ENCODE measurements around the gene CCDC88C. TPM values are rescaled to one million over a fixed set of nuclear protein-coding genes. Genes with fewer than 3 reads are reported as not detected.

The CCDC88C gene
- polyA plus RNA-seq, 1 donor (not counting 4 experiments of a cell fraction or from before 2014, with no cell fraction given): 2.4 TPM

DNA sequence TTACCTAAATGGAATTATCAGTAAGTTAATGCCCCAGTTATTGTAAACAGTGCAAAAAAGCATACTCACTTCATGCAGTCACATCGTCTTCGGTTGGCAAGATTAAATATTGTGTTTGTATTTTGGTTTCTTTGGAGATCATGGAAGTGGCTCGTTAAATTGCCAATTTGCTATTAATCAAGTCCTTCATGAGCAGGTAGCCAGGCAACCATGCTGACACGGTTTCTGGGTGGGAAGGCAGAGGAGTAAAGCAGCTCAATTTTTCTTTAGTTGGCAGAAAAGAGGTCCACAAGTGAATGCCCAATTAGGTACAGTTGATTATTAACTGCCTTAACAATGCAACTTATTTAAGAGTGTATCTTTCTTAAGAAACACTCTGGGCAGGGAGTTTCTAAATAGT, 48.6 kb upstream of the CCDC88C start:
- no peaks in the 10 kb centered on the region for H3K9me3 ChIP-seq (ENCODE audit: control insufficient read depth, low read depth, low read length)
- H3K4me1 ChIP-seq (ENCODE audit: control insufficient read depth, extremely low read depth, insufficient read depth, low read length): no peaks in the 10 kb centered on the region
- TF ChIP-seq, protein P1, sequence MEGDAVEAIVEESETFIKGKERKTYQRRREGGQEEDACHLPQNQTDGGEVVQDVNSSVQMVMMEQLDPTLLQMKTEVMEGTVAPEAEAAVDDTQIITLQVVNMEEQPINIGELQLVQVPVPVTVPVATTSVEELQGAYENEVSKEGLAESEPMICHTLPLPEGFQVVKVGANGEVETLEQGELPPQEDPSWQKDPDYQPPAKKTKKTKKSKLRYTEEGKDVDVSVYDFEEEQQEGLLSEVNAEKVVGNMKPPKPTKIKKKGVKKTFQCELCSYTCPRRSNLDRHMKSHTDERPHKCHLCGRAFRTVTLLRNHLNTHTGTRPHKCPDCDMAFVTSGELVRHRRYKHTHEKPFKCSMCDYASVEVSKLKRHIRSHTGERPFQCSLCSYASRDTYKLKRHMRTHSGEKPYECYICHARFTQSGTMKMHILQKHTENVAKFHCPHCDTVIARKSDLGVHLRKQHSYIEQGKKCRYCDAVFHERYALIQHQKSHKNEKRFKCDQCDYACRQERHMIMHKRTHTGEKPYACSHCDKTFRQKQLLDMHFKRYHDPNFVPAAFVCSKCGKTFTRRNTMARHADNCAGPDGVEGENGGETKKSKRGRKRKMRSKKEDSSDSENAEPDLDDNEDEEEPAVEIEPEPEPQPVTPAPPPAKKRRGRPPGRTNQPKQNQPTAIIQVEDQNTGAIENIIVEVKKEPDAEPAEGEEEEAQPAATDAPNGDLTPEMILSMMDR (optimal IDR thresholded peaks at IDR 0.05 in 1 of 3, IDR thresholded peaks at IDR 0.05 in 1 of 3, conservative IDR thresholded peaks at IDR 0.05 in 1 of 3; ENCODE audit: extremely low read depth in 1 of 3, insufficient read depth in 2 of 3, low read length in 3 of 3): no peak
- TF ChIP-seq EZH2 (IDR thresholded peaks at IDR 0.05; ENCODE audit: low read length): no peak
- no peaks in the 10 kb centered on the region for H3K9me1 ChIP-seq (ENCODE audit: control insufficient read depth, extremely low read depth, insufficient read depth, low read length)
- no peak overlapping the region for H2AFZ ChIP-seq (ENCODE audit: control insufficient read depth, low read length)
- no peaks in the 10 kb centered on the region for H3K27me3 ChIP-seq (ENCODE audit: control insufficient read depth, extremely low read depth, insufficient read depth, low read length)
- no peak overlapping the region for H3K4me3 ChIP-seq (ENCODE audit: control insufficient read depth in 2 of 3, extremely low read depth in 1 of 3, insufficient read depth in 2 of 3, low read depth in 1 of 3, low read length in 3 of 3)
- no peak for FAIRE-seq
- no peaks in the 10 kb centered on the region for H4K20me1 ChIP-seq (ENCODE audit: control insufficient read depth, extremely low read depth, insufficient read depth, low read length)
- H3K27ac ChIP-seq (ENCODE audit: control insufficient read depth, insufficient read depth, low read length): no peak overlapping the region
- peaks cover 4% of the 10 kb centered on the region for H3K79me2 ChIP-seq (ENCODE audit: control insufficient read depth, insufficient read depth, low read length)
- peaks cover 14 to 17% of the 10 kb centered on the region in 2 experiments for H3K36me3 ChIP-seq (ENCODE audit: control insufficient read depth in 2 of 2, extremely low read depth in 1 of 2, insufficient read depth in 2 of 2, low read length in 2 of 2)
- no peak overlapping the region for H3K9ac ChIP-seq (ENCODE audit: control insufficient read depth, extremely low read depth, insufficient read depth, low read length)
- dilution Hi-C loops (cut with MboI; ENCODE audit: extremely low pct_ligation_motif_present, low sequenced_read_pairs): no loop called here
- no peak for DNase-seq (ENCODE audit: low read depth, low spot score)
- H3K4me2 ChIP-seq (ENCODE audit: control insufficient read depth, extremely low read depth, insufficient read depth, low read depth, low read length): no peak overlapping the region

DNA sequence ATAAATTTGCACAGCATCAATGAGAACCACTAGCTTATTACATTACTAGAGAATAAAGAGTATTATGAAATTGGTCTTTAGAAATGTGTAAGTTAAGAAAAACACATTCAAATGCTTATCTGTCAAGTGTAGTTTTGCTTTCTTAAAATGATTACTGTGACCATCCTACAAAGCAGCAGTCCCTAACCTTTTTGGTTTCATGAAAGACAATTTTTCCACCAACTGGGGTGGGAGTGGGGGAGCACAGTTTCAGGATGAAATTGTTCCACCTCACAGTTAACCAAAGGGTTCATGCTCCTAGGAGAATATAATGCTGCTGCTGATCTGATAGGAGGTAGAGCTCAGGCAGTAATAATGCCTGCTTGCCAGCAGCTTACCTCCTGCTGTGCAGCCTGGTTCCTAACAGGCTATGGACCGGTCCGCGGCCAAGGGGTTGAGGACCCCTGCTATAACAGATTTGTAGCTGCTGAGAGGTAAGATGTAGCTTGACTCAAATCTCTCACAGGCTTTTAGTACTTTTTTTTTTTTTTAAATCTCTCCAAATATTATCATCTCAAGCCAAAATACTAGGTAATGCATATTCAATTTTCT, 47.1 kb upstream of the CCDC88C start:
- no peaks in the 10 kb centered on the region for H3K9me3 ChIP-seq (ENCODE audit: control insufficient read depth, low read depth, low read length)
- no peaks in the 10 kb centered on the region for H3K4me1 ChIP-seq (ENCODE audit: control insufficient read depth, extremely low read depth, insufficient read depth, low read length)
- dilution Hi-C loops (cut with MboI; ENCODE audit: extremely low pct_ligation_motif_present, low sequenced_read_pairs): no loop called here
- H3K4me3 ChIP-seq (ENCODE audit: control insufficient read depth in 2 of 3, extremely low read depth in 1 of 3, insufficient read depth in 2 of 3, low read depth in 1 of 3, low read length in 3 of 3): no peak overlapping the region
- FAIRE-seq (no peak), DNase-seq (ENCODE audit: low read depth, low spot score) (no peak)
- H3K4me2 ChIP-seq (ENCODE audit: control insufficient read depth, extremely low read depth, insufficient read depth, low read depth, low read length): no peak overlapping the region
- H3K79me2 ChIP-seq (ENCODE audit: control insufficient read depth, insufficient read depth, low read length): peaks cover 5% of the 10 kb centered on the region
- H3K27me3 ChIP-seq (ENCODE audit: control insufficient read depth, extremely low read depth, insufficient read depth, low read length): no peaks in the 10 kb centered on the region
- no peaks in the 10 kb centered on the region for H3K9me1 ChIP-seq (ENCODE audit: control insufficient read depth, extremely low read depth, insufficient read depth, low read length)
- H2AFZ ChIP-seq (ENCODE audit: control insufficient read depth, low read length): no peak overlapping the region
- peaks cover 16 to 18% of the 10 kb centered on the region in 2 experiments for H3K36me3 ChIP-seq (ENCODE audit: control insufficient read depth in 2 of 2, extremely low read depth in 1 of 2, insufficient read depth in 2 of 2, low read length in 2 of 2)
- no peak for TF ChIP-seq EZH2 (IDR thresholded peaks at IDR 0.05; ENCODE audit: low read length)
- TF ChIP-seq, protein P1 (optimal IDR thresholded peaks at IDR 0.05 in 1 of 3, IDR thresholded peaks at IDR 0.05 in 1 of 3, conservative IDR thresholded peaks at IDR 0.05 in 1 of 3; ENCODE audit: extremely low read depth in 1 of 3, insufficient read depth in 2 of 3, low read length in 3 of 3): no peak
- no peaks in the 10 kb centered on the region for H4K20me1 ChIP-seq (ENCODE audit: control insufficient read depth, extremely low read depth, insufficient read depth, low read length)
- H3K27ac ChIP-seq (ENCODE audit: control insufficient read depth, insufficient read depth, low read length): no peak overlapping the region
- no peak overlapping the region for H3K9ac ChIP-seq (ENCODE audit: control insufficient read depth, extremely low read depth, insufficient read depth, low read length)

All from keratinocyte (primary cell).